Fibroblast of the aortic adventitia (primary cell): Measurements from ENCODE around the gene RNU11. TPM values are rescaled to one million over a fixed set of nuclear protein-coding genes. Genes with fewer than 3 reads are reported as not detected.
"Not testable (repeated sequence)": the region's sequence is repeated elsewhere in the genome, so short reads cannot be mapped to it uniquely, and the experiment has no call there.

ENCODE experiments used
- DNase-seq: peaks from one replicate; pipeline ENCODE4 v3.0.0-alpha.2; 2010; ENCODE audit warnings: low read depth
- H3K4me3 ChIP-seq: 2 replicates; pipeline ENCODE4 v1.5.1; 2011; ENCODE audit warnings: low read depth, mild to moderate bottlenecking, control low read depth, low read length, moderate library complexity
- total RNA-seq: library from RNA; depleted of rRNA; stranded (reverse); fragments of >200 nt; gene quantifications from 2 replicates; pipeline ENCODE4 v1.2.3, GENCODE V29; 2012; ENCODE audit warnings: low replicate concordance
- TF ChIP-seq, protein P1 (sequence below): IDR thresholded peaks from 2 replicates; pipeline ENCODE4 v1.5.1; 2011; ENCODE audit warnings: mild to moderate bottlenecking, low read length, control low read depth, inconsistent platforms; ENCODE audit not compliant: insufficient read depth

The RNU11 gene
- total RNA-seq, 1 donor, result not detected

DNA sequence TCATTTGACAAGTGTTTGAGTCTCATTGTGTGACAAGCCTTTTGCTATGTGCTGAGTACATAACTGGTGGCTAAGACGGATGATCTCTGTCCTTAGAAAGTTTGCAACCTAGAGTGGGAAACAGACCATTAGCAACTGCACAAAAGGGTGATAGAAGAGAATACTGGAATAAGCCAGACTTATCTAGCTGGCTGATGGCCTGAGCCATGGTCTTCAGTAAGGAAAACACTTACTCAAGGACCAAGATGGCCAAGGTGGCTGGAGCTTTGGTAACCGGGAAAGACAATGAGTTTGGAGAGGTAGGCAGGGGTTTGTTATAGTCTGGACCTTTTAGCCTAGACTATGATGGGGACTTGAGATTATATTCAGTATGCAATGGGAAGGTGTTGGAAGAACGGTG is 3.9 kb upstream of the RNU11 start:
- H3K4me3 ChIP-seq, result no peak overlapping the region
- TF ChIP-seq, protein P1, sequence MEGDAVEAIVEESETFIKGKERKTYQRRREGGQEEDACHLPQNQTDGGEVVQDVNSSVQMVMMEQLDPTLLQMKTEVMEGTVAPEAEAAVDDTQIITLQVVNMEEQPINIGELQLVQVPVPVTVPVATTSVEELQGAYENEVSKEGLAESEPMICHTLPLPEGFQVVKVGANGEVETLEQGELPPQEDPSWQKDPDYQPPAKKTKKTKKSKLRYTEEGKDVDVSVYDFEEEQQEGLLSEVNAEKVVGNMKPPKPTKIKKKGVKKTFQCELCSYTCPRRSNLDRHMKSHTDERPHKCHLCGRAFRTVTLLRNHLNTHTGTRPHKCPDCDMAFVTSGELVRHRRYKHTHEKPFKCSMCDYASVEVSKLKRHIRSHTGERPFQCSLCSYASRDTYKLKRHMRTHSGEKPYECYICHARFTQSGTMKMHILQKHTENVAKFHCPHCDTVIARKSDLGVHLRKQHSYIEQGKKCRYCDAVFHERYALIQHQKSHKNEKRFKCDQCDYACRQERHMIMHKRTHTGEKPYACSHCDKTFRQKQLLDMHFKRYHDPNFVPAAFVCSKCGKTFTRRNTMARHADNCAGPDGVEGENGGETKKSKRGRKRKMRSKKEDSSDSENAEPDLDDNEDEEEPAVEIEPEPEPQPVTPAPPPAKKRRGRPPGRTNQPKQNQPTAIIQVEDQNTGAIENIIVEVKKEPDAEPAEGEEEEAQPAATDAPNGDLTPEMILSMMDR, result no peak
- DNase-seq, result no peak

DNA sequence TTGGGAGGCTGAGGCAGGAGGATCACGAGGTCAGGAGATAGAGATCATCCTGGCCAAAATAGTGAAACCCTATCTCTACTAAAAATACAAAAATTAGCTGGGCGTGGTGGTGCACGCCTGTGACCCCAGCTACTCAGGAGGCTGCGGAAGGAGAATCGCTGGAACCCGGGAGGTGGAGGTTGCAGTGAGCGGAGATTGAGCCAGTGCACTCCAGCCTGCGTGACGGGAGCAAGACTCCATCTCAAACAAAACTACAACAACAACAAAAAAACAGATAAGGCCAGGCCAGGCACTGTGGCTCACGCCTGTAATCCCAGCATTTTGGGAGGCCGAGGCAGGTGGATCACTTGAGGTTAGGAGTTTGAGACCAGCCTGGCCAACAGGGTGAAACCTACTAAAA is 3.0 kb upstream of the RNU11 start:
- not testable (repeated sequence) for DNase-seq, H3K4me3 ChIP-seq

DNA sequence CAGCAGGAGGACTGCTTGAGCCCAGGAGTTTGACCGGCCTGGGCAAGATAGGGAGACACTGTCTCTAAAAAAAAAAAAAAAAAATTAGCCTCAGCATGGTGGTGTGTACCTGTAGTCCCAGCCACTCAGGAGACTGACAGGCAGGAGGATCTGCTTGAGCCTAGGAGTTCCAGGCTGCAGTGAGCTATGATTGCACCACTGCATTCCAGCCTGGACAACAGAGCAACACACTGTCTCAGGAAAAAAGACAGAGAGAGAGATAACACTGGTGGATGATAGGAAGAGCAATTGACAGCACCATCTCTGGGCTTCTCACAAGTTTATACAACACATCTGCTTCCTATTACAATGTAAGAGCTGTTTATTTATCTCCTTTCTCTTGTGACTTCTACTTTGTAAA is 2.4 kb upstream of the RNU11 start:
- TF ChIP-seq, protein P1, result no peak
- DNase-seq, result peak; percentile 34
- H3K4me3 ChIP-seq, result no peak overlapping the region

DNA sequence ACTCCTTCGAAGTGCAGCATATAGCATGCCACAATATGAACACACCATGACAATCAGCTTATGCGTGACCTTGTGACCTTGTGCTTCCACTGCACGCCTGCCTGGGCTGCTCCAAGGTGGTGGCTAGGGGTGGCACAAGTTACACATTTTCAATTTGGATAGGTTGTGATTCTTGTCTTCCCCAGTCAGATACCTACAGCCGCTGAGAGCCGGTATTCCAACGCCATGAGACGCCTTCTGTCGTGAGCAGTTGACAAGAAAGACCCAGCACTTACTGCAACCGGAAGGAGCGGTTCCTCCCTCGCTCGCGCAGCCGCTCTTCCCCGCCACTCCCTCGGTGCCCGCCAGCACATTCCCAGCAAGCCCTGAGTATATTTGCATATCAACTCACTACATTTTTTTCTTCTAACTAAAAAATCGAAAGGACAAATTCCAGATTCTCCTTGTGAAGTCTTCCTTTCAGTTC is 359 bp upstream of the RNU11 start:
- TF ChIP-seq, protein P1, result no peak
- peak overlapping the region; percentile 66 for H3K4me3 ChIP-seq
- no peak for DNase-seq

DNA sequence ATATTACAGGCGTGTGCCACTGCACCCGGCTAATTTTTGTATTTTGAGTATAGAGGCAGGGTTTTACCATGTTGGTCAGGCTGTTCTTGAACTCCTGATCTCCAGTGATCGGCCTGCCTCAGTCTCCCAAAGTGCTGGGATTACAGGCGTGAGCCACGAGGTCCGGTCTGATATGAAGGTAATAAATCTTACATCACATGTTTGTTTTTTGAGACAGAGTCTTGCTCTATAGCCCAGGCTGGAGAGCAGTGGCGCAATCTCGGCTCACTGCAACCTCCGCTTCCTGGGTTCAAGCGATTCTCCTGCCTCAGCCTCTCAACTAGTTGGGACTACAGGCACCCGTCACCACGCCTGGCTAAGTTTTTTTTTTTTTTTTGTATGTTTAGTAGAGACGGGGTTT is 4.7 kb downstream of the RNU11 start:
- H3K4me3 ChIP-seq, DNase-seq: not testable (repeated sequence)

DNA sequence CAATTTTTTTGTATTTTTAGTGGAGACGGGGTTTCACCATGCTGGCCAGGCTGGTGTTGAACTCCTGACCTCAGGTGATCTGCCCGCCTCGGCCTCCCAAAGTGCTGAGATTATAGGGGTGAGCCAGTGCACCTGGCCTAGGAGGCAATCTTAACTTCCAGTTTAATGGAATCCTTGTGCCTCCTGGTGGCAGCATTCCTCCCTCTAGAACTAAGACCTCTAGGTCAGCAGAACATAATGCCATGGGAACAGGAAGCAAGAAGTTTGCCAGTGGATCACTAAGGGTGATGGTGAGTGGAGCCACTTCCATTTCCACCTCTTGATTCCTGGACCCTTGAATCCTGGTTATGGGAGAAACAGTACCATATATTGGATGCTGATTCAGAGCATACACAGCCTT is 5.5 kb downstream of the RNU11 start:
- H3K4me3 ChIP-seq, result not testable (repeated sequence)
- TF ChIP-seq, protein P1, result peak; percentile 28
- peak; percentile 44 for DNase-seq

DNA sequence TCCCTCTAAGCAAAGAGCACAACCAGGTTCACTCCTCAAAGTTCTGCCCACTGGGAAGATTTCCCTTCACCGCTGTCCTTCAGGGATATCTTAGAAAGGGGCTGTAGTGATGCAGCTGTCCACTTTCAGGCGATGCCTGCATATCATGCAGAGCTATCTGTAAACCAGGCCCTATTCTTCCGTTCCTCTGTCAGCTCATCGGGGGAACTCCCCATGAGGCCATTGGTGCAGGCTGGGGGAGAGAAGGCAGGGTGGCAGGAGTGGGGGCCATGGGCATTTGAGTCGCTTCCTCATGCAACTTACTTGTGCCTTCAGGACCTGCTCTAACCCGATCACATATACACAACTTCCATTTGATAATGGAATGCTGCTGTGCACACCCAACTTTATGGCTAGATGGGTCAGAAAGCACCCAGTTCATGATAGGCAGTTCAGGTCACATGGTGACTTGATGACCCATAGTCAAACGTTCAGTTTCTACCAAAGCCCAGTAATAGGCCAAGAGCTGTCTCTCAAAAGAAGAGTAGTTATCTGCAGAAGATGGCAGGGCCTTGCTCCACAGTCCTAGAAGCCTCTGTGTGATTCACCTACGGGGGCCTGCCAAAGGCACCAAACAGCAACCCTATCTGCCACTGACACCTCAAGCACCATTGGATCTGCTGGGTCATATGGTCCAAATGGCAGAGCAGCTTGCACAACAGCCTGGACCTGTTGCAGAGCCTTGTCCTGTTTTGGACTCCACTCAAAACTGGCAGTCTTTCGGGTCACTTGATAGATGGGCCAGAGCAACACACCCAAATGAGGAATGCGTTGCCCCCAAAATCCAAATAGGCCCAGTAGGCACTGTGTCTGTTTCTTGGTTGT is 7.3 kb downstream of the RNU11 start:
- not testable (repeated sequence) for DNase-seq, H3K4me3 ChIP-seq

DNA sequence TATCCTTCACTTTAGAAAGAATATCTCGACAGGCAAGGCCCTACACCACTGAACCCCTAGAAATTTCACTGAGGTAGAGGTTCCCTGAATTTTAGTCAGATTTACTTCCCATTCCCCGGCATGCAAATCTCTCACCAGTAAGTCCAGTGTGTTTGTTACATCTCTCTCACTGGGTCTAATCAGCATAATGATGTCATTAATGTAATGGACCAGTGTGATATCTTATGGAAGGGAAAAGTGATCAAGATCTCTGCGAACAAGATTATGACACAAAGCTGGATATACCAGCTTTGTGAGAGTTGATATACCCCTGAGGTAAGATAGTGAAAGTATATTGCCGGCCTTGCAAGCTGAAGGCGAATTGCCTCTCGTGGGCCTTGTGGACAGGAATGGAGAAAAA is 7.9 kb downstream of the RNU11 start:
- no peak for DNase-seq
- TF ChIP-seq, protein P1, result no peak
- no peak overlapping the region for H3K4me3 ChIP-seq
